Measurements from ENCODE around the gene WWTR1.

The WWTR1 gene

DNA sequence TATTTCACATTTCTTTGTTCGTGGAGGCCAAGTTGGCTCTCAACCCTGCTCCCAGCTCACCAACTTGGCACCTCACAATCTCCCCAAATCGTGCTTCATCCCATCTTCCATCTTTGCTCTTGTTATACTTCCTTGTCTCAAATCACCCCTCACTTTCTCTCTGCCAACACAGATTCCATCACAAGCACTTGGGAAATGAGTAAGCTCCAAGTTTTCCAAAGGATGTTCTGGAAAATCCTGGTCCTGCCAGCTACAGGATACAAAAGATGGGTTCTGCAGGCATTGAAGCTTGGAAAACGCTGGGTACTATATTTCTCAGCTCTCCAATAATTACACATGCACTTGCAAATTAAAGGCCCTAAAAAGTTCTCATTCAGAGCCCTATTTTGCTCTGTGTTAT is 187.4 kb downstream of the WWTR1 start:
- DNase-seq (ENCODE audit: low read depth): no peak

DNA sequence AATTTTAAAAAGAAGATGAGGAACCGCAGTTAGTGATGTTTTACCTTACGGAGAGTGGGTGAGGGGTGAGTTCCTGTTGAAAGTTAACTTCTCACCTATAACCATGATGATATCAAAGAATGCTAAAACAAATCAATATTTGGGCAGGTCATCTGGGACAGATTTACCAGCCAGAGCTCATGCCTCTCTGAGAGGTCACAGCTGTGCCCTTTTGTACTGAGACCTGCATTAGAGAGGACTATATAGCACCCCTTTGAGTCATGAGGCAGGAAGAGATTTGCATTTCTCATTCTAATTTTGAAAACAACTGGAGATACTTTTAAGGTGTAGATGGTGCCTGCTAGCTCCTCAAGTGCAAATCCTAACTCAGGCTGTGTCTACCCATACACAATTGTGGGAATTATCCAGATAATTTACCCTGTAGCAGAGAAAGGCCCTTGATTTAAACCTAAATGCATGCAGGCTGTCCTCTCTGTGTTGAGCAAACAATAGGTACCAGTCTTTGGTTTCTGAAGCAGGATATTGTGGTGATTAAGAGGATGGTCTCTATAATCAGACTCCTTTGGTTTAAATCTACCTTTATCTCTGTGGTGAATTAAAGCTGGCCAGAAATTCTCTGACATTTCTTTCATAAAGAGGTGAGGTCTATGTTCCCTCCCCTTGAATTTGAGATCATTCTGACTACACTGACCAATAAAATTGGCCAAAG is 189.2 kb downstream of the WWTR1 start:
- DNase-seq (ENCODE audit: low read depth): no peak

Measured in activated T-cell treated with anti-CD3 and anti-CD28 coated beads for 1 hour (primary cell).